K562 (cell line): ENCODE results near the gene MARK2. TPM values are rescaled to one million over a fixed set of nuclear protein-coding genes. Genes with fewer than 3 reads are reported as not detected.

Experiments
- ARHGAP35 ChIP-seq: fragments of 450-650 bp; IDR thresholded peaks from 2 replicates; pipeline ENCODE4 v1.6.1; 2018; ENCODE audit not compliant: partially characterized antibody
- CBX2 ChIP-seq: fragments of 200-600 bp; sonication (generic); IDR thresholded peaks from one replicate; pipeline ENCODE4 v1.6.1; 2012; ENCODE audit warnings: mild to moderate bottlenecking, low read length, inconsistent platforms; ENCODE audit not compliant: insufficient read depth, poor library complexity, severe bottlenecking
- CHD1 ChIP-seq: fragments of 200-600 bp; sonication (generic); IDR thresholded peaks from one replicate; pipeline ENCODE4 v1.6.1; 2012; ENCODE audit warnings: mild to moderate bottlenecking, moderate library complexity, low read length, inconsistent platforms
- KAT2B ChIP-seq: IDR thresholded peaks from one replicate; pipeline ENCODE4 v1.6.1; 2012; ENCODE audit warnings: low read depth, mild to moderate bottlenecking, control low read depth, inconsistent platforms, low read length, moderate library complexity
- MED1 ChIP-seq: sonication (generic); formaldehyde crosslinking; IDR thresholded peaks from 2 replicates; pipeline ENCODE4 v1.8.1; 2023; ENCODE audit warnings: missing genetic modification reagents, borderline replicate concordance
- NRF1 ChIP-seq, 2 experiments: fragments of 450-650 bp; IDR thresholded peaks in 1 of 2; conservative IDR thresholded peaks in 1 of 2; 2 replicates each; pipeline ENCODE4 v1.6.1; 2014; ENCODE audit warnings: mild to moderate bottlenecking in 2 of 2
- PHF21A ChIP-seq: fragments of 450-650 bp; IDR thresholded peaks from 2 replicates; pipeline ENCODE4 v1.6.1; 2017; ENCODE audit warnings: low read depth, borderline replicate concordance
- POLR2A ChIP-seq: fragments of 450-650 bp; conservative IDR thresholded peaks from 2 replicates; pipeline ENCODE4 v1.6.1; 2016
- SAFB ChIP-seq: fragments of 200-400 bp; formaldehyde crosslinking; IDR thresholded peaks from 2 replicates; pipeline ENCODE4 v1.6.1; 2017; ENCODE audit warnings: low read depth, low read length, borderline replicate concordance
- ZEB2 ChIP-seq: fragments of 450-650 bp; IDR thresholded peaks from 2 replicates; pipeline ENCODE4 v1.6.1; 2016
- ZNF232 ChIP-seq: sonication (generic); formaldehyde crosslinking; IDR thresholded peaks from 2 replicates; pipeline ENCODE4 v1.8.0; 2022; ENCODE audit warnings: mild to moderate bottlenecking, missing genetic modification reagents
- ZNF586 ChIP-seq: fragments of 450-650 bp; formaldehyde crosslinking; conservative IDR thresholded peaks from 2 replicates; pipeline ENCODE4 v1.4.0; 2020; ENCODE audit warnings: mild to moderate bottlenecking, moderate library complexity
- polyA plus RNA-seq, 8 experiments: library from polyadenylated mRNA; depleted of rRNA in 4 of 8; stranded (reverse) in 5 of 8; unstranded in 3 of 8; fragments of >200 nt; fragmentation: Nextera tagmentation in 2 of 8; fragmentation: Illumina TruSeq in 1 of 8; extraction: Ambion mirVana in 2 of 8; extraction: Trizol in 1 of 8; gene quantifications; 2 replicates each; pipeline versions ENCODE4 v1.2.1 to v1.2.3, GENCODE V29; 2011 to 2014; ENCODE audit warnings: inconsistent platforms in 1 of 8, missing spikeins in 1 of 8
- total RNA-seq, 7 experiments: library from RNA; depleted of rRNA in 6 of 7; stranded (reverse); fragments of >200 nt in 6 of 7; fragmentation: Illumina TruSeq in 2 of 7; extraction: Trizol in 2 of 7; gene quantifications; 2 replicates each; pipeline versions ENCODE4 v1.2.1 to v1.2.3, GENCODE V29; 2011 to 2021; ENCODE audit warnings: low replicate concordance in 1 of 7
- TF ChIP-seq, protein P1 (sequence below): fragments of 250-450 bp; sonication (Bioruptor Pico); IDR thresholded peaks from 2 replicates; pipeline ENCODE4 v1.8.0; 2022; ENCODE audit warnings: inconsistent platforms, mild to moderate bottlenecking, moderate library complexity, borderline replicate concordance
- TF ChIP-seq, protein P2 (sequence below), 2 experiments: IDR thresholded peaks; 2 replicates each; pipeline ENCODE4 v1.6.1; 2012; ENCODE audit warnings: improper control_type of control experiment in 2 of 2, low read depth in 2 of 2, low read length in 2 of 2, borderline replicate concordance in 1 of 2
- TF ChIP-seq, protein P3 (sequence below), 2 experiments: fragments of 450-650 bp; IDR thresholded peaks; 2 replicates each; pipeline ENCODE4 v1.6.1; 2016; ENCODE audit warnings: mild to moderate bottlenecking in 2 of 2, borderline replicate concordance in 1 of 2, low read depth in 1 of 2, moderate library complexity in 1 of 2

The MARK2 gene
- total and polyA plus RNA-seq, 9 of the 15 experiments (the other 6 are each of a cell fraction or from before 2014, with no cell fraction given) = 0.32 to 43.5 (median 15.1) TPM

DNA sequence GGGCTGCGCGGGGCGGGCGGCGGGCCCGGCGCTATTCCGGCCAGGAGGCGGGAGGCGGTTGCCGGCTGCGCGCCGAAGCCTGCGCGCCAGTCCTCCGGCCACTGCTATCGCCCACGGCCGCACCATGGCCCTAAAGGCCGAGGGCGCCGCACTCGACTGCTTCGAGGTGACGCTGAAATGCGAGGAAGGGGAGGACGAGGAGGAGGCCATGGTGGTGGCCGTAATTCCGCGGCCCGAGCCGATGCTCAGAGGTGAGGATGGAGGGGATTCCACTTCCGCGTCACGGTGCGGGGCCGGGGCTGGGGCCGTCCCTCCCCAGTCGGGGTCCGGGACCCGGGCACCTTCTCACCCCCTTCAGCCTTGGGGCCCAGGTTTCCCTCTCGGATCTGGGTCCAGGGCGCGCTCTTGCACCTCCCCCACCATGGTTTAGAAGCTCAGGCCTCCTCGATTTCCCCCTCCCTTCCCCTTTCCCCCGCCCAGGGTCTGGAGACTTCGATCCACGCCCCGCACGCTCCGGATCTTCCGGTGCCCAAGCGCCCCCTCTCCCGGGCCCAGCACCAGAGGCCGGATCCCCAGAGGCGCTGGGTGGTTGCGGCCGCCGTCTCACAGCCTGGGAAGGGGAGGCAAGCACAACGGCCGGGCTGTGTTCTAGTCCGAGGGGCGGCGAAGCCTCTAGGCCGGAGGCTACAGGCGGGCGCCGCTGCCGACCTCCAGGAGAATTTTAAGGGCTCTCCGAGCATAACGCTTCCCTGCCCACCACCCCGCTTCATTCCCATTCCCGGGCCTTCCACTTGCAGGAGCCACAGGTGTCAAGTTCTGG lies 25.1 kb upstream of the MARK2 start (continued):
- TF ChIP-seq, protein P1, sequence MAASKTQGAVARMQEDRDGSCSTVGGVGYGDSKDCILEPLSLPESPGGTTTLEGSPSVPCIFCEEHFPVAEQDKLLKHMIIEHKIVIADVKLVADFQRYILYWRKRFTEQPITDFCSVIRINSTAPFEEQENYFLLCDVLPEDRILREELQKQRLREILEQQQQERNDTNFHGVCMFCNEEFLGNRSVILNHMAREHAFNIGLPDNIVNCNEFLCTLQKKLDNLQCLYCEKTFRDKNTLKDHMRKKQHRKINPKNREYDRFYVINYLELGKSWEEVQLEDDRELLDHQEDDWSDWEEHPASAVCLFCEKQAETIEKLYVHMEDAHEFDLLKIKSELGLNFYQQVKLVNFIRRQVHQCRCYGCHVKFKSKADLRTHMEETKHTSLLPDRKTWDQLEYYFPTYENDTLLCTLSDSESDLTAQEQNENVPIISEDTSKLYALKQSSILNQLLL (CRISPR knock-in tag) = no peak
- TF ChIP-seq CBX2 = no peak
- TF ChIP-seq, protein P2, sequence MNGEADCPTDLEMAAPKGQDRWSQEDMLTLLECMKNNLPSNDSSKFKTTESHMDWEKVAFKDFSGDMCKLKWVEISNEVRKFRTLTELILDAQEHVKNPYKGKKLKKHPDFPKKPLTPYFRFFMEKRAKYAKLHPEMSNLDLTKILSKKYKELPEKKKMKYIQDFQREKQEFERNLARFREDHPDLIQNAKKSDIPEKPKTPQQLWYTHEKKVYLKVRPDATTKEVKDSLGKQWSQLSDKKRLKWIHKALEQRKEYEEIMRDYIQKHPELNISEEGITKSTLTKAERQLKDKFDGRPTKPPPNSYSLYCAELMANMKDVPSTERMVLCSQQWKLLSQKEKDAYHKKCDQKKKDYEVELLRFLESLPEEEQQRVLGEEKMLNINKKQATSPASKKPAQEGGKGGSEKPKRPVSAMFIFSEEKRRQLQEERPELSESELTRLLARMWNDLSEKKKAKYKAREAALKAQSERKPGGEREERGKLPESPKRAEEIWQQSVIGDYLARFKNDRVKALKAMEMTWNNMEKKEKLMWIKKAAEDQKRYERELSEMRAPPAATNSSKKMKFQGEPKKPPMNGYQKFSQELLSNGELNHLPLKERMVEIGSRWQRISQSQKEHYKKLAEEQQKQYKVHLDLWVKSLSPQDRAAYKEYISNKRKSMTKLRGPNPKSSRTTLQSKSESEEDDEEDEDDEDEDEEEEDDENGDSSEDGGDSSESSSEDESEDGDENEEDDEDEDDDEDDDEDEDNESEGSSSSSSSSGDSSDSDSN (IDR thresholded peaks at IDR 0.05; ENCODE audit: borderline replicate concordance in 1 of 2, low read depth in 2 of 2, low read length in 2 of 2) = peak in 1 of 2 experiments; percentile 48; a peak in 1 of 4 replicates
- TF ChIP-seq ZEB2 = no peak
- no peak for TF ChIP-seq ZNF232 (CRISPR knock-in tag)
- TF ChIP-seq NRF1 (conservative IDR thresholded peaks at IDR 0.05 in 1 of 2, IDR thresholded peaks at IDR 0.05 in 1 of 2) = peak; percentile 80 to 83
- TF ChIP-seq ZNF586 (CRISPR knock-in tag) = no peak
- TF ChIP-seq PHF21A = no peak; the same call in 1 of the 2 replicates
- no peak for TF ChIP-seq ARHGAP35
- TF ChIP-seq, protein P3, sequence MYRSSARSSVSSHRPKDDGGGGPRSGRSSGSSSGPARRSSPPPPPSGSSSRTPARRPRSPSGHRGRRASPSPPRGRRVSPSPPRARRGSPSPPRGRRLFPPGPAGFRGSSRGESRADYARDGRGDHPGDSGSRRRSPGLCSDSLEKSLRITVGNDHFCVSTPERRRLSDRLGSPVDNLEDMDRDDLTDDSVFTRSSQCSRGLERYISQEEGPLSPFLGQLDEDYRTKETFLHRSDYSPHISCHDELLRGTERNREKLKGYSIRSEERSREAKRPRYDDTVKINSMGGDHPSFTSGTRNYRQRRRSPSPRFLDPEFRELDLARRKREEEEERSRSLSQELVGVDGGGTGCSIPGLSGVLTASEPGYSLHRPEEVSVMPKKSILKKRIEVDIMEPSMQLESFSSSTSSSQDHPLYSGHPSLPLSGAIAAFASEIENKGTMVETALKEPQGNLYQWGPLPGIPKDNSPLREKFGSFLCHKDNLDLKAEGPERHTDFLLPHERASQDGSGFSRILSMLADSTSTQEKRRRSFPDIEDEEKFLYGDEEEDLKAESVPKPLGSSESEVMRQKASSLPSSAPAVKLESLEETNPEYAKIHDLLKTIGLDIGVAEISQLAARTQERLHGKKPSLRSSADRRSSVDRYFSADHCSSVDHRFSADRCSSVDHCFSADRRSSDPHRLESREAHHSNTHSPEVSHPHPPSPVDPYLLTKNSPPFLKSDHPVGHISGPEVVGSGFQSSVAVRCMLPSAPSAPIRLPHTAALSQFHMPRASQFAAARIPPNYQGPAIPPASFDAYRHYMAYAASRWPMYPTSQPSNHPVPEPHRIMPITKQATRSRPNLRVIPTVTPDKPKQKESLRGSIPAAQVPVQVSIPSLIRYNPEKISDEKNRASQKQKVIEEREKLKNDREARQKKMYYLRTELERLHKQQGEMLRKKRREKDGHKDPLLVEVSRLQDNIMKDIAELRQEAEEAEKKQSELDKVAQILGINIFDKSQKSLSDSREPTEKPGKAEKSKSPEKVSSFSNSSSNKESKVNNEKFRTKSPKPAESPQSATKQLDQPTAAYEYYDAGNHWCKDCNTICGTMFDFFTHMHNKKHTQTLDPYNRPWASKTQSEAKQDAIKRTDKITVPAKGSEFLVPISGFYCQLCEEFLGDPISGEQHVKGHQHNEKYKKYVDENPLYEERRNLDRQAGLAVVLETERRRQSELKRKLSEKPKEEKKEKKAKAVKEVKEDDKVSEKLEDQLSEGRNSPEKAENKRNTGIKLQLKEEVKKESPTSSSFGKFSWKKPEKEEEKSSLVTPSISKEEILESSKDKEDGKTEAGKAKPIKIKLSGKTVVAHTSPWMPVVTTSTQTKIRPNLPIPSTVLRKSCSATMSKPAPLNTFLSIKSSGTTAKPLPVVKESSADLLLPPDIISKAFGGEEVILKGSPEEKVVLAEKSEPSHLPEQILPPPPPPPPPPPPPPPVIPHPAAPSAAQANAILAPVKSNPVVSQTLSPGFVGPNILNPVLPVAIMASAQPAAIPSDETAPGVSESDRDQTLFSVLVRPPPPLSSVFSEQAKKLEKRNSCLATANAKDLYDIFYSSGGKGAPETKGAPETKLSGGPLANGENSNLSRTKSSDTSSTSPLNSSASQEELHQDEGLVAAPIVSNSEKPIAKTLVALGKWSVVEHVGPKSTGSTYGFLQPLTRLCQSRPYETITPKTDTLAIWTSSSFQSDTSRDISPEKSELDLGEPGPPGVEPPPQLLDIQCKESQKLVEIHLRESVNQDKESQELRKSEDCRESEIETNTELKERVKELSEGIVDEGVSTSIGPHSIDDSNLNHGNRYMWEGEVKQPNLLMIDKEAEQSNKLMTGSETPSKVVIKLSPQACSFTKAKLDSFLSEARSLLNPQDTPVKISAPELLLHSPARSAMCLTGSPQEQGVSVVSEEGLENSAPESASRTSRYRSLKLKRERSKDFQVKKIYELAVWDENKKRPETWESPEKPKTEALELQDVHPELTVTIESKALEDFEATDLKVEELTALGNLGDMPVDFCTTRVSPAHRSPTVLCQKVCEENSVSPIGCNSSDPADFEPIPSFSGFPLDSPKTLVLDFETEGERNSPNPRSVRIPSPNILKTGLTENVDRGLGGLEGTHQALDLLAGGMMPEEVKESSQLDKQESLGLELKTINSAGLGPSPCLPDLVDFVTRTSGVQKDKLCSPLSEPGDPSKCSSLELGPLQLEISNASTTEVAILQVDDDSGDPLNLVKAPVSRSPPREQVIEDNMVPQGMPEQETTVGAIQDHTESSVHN (IDR thresholded peaks at IDR 0.05; ENCODE audit: borderline replicate concordance in 1 of 2, low read depth in 1 of 2) = no peak
- TF ChIP-seq CHD1 = peak; percentile 83
- no peak for TF ChIP-seq KAT2B
- TF ChIP-seq POLR2A = no peak
- TF ChIP-seq MED1 (CRISPR knock-in tag) = no peak
- no peak for TF ChIP-seq SAFB
